Forelimb muscle (tissue), 1 donor: Measurements from ENCODE around the gene NFKBIZ. TPM values are rescaled to one million over a fixed set of nuclear protein-coding genes. Genes with fewer than 3 reads are reported as not detected.
A peak's percentile ranks its signal among the peaks of the same experiment; 100 is the strongest.

Source experiments
- DNase-seq: peaks from one replicate; pipeline ENCODE4 v3.0.0-alpha.2; 2013; ENCODE audit warnings: low read depth
- polyA plus RNA-seq: library from polyadenylated mRNA; unstranded; fragments of 120-200 nt; gene quantifications from one replicate; pipeline ENCODE4 v1.2.1, GENCODE V29; 2013; ENCODE audit not compliant: insufficient read length

Gene NFKBIZ, protein sequence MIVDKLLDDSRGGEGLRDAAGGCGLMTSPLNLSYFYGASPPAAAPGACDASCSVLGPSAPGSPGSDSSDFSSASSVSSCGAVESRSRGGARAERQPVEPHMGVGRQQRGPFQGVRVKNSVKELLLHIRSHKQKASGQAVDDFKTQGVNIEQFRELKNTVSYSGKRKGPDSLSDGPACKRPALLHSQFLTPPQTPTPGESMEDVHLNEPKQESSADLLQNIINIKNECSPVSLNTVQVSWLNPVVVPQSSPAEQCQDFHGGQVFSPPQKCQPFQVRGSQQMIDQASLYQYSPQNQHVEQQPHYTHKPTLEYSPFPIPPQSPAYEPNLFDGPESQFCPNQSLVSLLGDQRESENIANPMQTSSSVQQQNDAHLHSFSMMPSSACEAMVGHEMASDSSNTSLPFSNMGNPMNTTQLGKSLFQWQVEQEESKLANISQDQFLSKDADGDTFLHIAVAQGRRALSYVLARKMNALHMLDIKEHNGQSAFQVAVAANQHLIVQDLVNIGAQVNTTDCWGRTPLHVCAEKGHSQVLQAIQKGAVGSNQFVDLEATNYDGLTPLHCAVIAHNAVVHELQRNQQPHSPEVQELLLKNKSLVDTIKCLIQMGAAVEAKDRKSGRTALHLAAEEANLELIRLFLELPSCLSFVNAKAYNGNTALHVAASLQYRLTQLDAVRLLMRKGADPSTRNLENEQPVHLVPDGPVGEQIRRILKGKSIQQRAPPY
- polyA plus RNA-seq: 2.4 TPM

DNA sequence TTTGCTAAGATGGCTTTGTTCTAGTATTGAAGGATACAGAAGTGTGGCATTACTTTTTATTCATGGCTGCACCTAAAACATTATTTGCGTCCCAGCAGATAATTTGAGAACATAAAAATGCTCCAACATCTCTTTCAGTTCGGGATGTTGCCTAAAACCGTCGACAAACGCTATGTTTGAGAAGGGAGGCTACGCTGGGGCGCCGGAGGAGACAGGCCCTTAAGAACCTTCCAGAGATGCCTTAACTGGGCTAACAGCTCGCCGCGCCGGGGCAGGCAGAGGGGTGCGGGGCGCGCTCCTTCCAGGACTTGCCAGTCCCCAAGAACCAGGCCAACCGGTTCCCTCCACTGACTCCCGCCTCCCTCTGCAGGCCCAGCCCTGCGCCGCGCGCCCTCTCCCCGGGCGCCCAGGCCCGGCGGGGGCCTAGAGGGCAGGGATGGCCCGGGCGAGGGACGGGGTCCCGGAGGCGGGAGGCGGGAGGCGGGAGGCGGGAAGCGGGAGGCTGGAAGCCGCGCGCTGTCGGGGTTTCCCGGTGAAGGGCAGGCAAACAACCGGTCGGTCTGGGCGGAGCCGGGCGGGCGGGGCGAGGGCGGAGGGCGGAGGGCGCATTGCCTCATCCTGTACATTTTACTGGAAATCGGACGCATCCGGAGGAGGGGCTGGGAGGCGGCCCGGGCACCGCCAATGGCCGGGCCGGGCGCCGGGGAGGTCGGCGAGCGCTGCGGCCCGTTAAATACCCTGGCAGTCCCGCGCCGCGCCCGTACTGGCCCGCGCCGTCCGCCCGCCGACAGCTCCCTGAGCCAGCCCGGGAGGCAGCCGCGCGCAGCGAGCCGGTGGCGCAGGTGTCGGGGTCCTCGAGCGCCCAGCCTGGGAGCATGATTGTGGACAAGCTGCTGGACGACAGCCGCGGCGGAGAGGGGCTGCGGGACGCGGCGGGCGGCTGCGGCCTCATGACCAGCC lies at the start of gene NFKBIZ:
TSS of gene NFKBIZ (plus strand) at position 761 of the 960 bp plus-strand sequence. CDS start at position 876, 115 bp downstream.
- no peak for DNase-seq

DNA sequence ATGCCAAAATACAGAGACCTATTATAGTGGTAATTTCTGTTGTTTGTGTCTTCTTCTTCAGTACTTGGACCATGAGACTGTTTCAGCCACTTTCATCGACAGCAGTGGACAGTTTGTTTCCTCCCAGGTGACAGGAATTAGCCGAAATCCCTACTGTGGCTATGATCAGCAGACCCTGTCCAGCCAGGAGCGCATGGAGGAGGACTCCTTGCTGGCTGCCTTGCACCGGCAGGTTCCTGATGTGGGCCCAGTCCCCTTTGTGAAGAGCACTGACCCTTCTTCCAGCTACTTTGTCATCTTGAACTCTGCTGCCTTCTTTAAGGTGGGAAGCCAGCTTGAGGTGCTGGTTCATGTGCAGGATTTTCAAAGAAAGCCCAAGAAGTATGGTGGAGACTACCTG lies 48.1 kb upstream of the NFKBIZ start:
- no peak for DNase-seq

DNA sequence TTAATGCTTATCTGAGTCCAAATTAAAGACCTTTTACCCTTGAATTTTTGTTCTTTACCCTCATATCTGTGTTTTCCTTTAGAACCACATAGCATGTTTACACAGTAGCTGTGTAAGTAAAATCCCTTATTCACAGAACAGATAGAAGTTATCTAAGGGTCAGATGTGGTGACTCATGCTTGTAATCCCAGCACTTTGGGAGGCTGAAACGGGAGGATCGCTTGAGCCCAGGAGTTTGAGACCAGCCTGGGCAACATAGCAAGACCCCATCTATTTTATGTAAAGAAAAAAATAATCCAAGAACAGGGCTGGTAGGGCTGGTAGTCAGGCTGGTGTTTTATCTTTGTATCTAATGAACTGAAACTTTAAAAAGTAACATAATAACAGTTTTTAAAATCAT lies 47.1 kb upstream of the NFKBIZ start:
- DNase-seq: no peak

DNA sequence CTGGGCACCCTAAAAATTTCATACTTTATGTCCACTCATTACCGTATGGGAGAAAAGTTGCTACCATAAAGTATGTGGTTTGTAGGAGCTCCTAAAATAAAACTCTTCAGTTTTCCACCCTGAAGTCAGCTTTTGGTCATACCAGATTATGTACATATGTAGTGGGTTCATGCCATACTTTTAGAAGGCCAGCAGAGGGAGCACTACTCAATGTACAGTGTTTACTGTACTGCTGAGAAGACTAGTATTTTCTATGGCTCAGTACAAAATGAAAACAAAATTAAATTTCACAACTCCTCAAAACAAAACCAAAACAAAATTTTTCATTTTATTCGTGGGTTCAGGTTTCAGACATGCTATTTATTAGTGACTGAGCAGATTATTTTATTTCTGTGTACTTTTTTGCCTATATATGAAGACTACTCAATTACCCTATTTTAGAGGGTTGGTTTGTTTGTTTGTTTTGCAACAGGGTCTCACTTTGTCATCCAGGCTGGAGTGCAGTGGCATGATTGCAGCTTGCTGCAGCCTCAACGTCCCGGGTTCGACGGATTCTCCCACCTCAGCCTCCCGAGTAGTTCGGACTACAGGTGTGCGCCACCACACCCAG lies 46.0 kb upstream of the NFKBIZ start:
- peak; percentile 66 for DNase-seq

DNA sequence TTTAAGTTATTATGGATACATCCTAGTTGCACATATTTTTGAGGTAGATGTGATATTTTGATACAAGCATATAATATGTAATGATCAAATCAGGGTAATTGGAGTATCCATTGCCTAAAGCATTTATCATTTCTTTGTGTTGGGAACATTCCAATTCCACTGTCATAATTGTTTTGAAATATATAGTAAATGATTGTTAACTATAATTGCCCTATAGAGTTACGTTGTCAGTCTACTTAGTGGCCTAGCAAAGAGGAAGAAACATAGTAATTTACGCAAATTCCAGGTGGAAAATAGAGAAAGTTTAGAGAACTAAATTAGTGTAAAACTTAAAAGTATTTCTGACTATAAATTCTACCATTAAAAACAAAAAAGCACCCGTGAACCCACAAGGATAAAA lies 45.4 kb upstream of the NFKBIZ start:
- no peak for DNase-seq

DNA sequence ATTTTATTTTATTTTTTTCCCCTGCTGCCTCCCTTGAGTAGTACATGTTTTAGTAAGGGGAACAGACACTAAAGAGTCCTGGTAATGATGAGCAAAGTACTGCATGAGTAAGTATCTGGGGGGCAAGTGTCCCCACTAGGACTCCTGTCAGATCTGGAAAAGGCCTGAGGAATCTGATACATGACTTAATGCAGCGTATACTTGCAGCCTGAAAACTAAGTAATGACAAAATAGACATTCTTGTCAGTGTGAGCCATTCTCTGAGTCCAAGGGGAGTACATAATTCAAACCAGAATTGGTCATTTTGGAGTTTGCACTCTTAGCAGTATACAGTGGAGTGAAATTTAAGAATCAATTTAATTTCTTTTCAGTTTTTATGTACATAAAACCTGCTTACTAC lies 42.8 kb upstream of the NFKBIZ start:
- no peak for DNase-seq

DNA sequence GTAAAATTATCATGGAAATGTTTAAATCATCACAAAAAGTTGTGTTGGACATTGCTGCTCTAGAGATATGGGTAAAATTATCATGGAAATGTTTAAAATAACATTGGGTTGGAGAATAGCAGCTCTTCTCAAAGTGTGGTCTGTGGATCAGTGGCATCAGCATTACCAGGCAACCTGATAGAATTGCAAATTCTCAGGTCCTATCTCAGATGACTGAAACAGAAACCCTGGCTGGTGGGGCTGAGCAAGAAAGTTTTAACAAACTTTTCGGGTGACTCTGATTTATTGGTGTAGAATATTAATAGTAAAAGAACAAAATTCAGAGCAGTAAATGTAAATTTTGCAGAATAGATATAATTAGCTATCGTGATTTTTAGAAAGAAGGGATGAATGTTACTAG lies 41.4 kb upstream of the NFKBIZ start:
- no peak for DNase-seq

DNA sequence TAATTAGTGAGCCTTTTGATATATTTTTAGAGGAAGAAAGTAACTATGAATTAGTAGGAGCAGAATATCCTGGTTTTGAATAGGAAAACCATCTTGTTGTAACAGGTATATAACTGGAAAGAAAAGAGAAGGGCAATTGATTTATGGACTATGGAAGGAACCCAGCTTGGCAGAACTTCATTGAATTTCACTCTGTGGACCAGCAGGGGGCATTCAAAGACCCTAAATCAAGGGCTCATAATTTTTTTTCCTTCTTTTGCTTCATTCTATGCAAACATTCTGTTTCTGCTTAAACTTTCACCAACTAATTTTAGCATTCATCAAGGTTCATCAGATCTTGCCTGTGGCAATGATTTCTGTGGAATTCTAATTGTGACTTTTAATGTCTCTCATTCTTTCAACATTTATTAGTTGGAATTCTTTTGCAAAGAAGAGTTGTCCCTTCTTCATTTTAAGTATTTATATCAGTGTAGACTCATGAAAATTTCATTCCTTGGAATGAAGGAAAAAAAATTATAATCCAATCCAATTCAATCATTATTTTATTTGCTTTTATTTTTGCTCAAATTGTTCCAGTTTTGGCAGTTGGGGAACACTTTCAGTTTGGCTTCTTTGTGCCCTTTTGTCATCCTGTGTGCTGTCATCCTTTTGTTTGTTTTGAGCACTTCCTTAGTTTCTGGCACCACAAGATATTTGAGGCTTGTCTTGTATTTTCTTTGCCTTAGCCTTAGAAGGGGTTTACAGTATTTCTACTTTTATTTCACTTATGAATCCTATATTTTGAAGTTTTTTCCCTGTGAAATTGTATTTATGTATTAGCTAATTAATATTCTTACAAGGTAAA lies 39.9 kb upstream of the NFKBIZ start:
- DNase-seq: no peak

DNA sequence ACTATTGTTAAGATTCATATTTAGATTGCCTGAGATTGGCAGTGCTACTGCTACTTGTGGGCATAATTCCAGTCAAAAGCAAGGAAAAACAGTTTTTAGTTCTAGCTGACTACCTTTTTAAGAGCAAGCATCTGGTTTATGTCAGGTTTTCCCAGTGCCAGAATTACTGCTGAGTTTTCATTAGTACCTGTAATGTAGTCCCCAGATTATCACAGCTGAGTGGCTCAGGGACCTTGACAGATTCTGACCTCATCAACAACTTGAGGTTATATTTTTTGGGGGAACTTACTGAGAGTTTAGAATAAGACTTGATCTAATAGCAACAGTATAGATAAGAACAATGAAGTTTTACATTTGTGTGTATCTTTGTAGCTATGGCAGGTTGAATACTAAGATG lies 39.3 kb upstream of the NFKBIZ start:
- no peak for DNase-seq

DNA sequence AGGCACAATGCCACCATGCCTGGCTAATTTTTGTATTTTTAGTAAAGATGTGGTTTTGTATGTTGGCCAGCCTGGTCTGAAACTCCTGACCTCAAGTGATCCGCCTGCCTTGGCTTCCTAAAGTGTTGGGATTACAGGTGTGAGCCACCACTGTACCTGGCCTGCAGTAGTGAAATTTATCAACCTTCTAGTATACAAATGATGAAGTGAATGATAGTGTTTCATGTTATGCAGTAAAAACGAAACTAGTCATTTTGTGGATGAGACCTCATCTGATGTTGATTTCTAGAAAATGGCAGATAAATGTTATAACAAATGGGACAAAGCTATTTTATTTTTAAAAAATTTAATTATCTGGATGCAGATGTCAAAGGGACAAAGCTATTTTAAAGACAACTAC lies 37.4 kb upstream of the NFKBIZ start:
- DNase-seq: no peak

DNA sequence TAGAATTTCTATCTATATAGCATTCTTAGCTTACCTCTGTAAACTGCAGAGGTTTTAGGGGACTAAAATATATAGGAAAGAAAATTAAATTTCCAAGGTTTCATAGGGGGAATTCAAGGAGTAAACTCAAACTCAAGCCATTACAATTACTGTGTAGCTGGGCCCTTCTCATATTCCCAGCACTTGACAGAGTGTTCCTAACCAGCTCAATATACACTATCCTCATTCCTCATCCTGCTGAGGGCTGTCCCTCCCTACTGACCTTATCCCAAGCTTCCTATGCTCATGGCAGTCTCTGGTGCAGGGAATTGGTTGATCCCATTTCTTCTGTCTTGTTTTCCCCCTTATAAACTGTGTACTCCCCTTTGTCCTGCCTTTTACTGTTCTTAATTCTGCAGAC lies 36.4 kb upstream of the NFKBIZ start:
- DNase-seq: no peak

DNA sequence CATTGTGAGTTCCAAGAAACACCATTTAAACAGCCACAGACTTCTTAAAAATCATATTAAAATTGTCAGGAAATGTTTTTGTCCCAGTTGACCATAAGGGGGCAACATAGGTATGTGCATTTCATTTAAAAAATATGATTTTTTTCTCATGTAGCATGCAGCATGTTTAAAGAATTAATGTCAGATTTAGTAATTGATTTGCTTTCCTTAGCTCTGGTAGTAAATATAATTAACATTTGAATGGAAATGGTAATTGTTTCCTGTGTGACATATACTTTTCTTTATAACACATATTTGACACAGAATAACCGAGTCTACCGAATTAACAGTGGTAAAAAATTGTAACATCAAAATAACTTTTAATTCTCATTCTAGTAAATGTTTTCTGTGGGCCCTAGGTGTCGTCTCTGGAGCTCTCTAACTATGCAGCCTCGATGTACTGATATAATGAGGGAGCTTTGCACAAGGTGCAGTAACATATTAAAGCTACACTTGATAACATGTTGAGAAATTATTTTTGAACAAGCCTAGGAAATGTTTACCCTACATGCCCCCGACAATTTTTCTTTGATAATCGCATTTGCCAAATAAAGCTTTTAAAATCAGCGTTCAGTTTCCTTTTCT lies 35.4 kb upstream of the NFKBIZ start:
- no peak for DNase-seq

DNA sequence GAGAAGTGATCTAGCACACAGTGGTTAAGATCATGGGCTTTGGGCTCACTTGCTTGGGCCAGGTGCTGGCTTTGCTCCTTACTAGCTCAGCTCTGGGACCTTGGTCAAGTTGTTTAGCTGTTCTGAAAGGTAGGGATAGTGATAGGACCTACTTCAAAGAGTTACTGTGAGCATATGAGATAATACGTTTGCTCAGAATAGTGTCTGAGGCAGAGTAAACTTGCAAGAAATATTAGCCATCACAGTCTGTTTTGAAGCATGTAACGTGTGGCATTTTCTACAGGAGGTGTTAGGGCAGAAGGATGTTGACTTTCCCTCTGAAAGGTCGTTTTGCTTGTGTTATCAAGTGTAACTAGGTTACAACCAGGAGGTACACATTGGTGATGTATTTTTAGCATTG lies 34.5 kb upstream of the NFKBIZ start:
- DNase-seq: no peak

DNA sequence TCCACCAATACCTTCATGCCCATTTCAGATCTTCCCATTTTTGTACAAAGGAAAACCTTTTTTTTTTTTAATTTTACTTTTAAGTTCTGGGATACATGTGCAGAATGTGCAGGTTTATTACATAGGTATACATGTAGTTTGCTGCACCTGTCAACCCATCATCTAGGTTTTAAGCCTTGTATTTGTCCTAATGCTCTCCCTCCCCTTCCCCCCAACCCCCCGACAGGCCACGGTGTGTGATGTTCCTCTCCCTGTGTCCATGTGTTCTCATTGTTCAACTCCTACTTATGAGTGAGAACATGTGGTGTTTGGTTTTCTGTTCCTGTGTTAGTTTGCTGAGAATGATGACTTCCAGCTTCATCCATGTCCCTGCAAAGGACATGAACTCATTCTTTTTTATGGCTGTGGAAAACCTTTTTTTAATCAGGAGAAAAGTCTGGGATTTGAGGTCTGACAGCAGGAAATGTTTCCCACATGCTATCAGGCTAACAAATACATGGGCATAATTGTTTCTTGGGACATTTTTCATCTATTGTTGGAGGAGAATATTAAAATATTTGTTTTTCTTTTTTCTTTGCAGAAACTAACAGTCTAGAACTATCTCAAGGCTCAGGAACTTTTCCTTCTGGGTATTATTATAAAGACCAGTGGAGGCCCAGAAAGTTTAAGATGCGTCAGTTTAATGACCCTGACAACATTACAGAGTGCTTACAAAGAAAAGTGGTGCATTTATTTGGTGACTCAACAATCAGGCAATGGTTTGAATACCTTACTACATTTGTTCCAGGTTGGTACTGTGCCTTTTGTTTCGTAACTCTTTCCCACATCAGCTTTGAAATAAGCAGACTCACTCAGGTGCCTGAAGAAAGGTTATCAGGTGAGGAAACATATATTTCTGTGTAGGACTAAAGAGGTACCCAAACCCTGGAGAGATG lies 32.8 kb upstream of the NFKBIZ start:
- no peak for DNase-seq

DNA sequence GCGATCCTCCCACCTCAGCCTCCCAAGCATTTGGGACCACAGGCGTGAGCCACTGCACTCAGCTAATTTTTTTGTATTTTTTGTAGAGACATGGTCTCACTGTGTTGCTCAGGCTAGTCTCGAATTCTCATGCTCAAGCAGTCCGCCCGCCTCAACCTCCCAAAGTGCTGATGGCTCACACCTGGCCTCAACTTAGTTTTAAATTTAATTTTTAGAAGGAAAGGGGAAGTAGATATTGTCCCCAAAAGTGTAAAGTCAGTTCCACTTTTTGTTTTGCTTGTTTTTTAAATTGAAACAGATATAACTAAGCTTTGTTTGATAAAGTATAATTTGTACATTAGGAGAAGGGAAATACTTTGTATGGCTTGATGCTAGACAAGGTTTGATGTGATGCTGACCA lies 31.3 kb upstream of the NFKBIZ start:
- no peak for DNase-seq

DNA sequence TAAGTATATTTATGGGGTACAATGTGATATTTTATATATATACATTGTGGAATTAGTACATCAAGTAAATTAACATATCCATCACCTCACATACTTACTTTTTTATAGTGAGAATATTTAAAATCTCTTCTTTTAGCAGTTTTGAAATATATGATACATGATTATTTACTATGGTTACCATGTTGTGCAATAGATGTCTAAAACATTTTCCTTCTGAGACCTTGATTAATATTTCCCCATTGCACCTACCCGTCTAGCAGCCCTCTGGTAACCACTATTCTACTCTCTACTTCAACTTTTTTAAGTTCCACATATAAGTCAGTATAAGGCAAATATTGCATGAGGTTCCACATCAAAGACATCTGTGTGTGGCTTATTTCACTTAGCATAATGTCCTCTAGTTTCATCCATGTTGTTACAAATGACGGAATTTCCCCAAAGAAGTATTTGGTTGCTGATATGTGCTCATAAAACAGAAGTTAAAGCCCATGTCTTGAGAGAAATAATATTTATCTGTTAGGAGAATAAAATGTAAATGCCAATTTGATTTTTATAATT lies 29.6 kb upstream of the NFKBIZ start:
- DNase-seq: no peak

DNA sequence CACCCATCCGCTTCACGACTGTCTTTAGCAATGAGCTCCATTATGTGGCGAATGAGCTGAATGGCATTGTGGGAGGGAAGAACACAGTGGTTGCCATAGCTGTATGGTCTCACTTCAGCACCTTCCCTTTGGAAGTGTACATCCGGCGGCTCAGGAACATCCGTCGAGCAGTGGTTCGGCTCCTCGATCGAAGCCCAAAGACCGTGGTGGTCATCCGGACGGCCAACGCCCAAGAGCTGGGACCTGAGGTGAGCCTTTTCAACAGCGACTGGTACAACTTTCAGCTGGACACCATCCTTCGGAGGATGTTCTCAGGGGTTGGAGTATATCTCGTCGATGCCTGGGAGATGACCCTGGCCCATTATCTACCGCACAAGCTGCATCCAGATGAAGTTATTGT lies 27.8 kb upstream of the NFKBIZ start:
- no peak for DNase-seq

DNA sequence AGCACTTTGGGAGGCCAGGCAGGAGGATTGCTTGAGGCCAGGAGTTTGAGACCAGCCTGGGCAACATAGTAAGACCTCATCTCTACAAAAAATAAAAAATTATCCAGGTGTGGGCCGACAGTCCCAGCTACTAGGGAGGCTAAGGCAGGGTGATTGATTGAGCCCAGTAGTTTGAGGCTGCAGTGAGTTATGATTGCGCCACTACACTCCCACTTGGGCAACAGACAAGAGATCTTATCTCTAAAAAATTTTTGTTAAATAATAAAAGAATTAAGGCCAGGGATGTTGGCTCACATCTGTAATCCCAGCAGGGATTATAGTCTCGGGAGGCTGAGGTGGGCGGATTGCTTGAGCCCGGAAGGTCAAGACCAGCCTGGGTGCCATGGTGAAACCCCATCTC lies 25.8 kb upstream of the NFKBIZ start:
- DNase-seq: no peak

DNA sequence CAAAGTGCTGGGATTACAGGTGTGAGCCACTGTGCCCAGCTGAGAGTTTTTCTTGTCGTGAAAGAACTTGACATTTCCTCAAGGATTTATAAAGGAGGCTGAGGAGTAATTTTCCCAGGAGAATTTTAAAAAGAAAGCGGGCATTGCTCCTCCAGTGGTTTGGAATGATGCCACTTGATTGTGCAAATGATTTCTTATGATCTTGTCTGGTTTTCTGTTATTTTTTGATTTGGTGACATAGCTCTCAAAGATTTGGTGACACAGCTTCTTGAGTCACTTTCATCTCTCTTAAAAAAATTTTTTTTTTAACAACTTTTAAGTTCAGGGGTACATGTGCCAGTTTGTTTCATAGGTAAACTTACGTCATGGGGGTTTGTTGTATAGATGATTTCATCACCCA lies 24.6 kb upstream of the NFKBIZ start:
- DNase-seq: no peak
